Activated CD4-positive, CD25-positive, alpha-beta regulatory T cell treated with anti-CD3 and anti-CD28 coated beads, Interleukin-2, amount 50 U/mL, for 24 hours (primary cell): Measurements from ENCODE around the gene IFNL3.
"Not testable (repeated sequence)": the region's sequence is repeated elsewhere in the genome, so short reads cannot be mapped to it uniquely, and the experiment has no call there.

Experiments
- ATAC-seq, 2 donors: fragments of 150-1000 bp; cut with Tn5 transposase; one replicate each; pipeline ENCODE4 v1.10.0; 2021; ENCODE audit warnings: mild to moderate bottlenecking in 1 of 2, moderate library complexity in 1 of 2

The IFNL3 gene

GRCh38 chr19:39252458-39252857 lies 7.7 kb upstream of the IFNL3 start:
- no peak for ATAC-seq

DNA sequence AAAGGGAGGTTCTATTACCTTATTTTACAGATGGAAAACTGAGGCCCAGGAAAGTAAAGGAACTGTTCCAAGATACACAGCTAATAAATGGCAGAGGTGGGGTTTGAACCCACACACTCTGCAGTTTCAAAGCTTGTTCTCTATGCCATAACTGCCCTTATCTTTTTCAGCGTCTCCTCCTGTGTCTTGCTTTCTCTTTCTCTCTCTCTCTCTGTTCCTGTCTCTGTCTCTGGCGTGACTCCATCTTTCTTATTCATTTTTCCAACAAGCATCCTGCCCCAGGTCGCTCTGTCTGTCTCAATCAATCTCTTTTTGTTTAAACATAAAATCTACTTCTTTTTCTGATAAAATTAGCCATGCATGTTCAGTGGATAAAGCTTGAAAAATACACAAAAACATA lies 7.0 kb upstream of the IFNL3 start:
- no peak for ATAC-seq

DNA sequence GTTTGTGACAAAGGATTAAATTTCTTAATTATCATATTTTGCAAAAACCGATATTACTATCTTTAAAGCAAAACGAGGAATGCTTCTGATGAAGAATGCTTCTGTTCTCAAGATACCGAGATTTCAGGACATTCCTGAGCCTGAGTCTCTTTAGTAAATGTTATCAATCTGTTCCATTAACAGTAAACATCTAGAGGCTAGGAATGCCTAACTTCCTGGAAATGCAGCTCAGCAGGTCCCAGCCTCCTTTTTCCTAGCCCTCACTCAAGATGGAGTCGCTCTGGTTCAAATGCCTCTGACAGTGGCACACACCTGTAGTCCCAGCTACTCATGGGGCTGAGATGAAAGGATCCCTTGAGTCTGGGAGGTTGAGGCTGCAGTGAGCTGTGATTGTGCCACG lies 6.3 kb upstream of the IFNL3 start:
- no peak for ATAC-seq

DNA sequence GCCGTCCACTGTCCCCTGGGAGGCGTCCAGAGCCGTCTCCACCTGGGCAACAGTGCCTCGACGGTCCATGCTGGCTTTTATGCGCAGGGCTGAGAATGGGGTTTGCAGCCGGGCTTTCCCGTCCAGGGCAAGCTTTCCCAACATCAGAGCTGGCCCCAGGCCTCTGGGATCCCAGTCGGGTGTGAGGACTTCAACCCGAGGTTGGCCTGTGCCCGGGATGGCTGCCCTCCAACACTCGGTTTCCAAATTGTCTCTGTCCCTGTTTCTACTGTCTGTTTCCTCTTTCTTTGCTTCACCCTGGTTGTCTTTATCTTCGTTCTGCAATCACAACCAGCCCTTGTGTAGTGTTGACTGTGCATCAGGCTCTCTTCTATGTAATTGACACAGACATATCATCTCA lies 4.0 kb upstream of the IFNL3 start, which contains the start of gene IFNL4:
Gene IFNL4 (minus strand): TSS at position 51 of the 400 bp plus-strand sequence.
- no peak for ATAC-seq

DNA sequence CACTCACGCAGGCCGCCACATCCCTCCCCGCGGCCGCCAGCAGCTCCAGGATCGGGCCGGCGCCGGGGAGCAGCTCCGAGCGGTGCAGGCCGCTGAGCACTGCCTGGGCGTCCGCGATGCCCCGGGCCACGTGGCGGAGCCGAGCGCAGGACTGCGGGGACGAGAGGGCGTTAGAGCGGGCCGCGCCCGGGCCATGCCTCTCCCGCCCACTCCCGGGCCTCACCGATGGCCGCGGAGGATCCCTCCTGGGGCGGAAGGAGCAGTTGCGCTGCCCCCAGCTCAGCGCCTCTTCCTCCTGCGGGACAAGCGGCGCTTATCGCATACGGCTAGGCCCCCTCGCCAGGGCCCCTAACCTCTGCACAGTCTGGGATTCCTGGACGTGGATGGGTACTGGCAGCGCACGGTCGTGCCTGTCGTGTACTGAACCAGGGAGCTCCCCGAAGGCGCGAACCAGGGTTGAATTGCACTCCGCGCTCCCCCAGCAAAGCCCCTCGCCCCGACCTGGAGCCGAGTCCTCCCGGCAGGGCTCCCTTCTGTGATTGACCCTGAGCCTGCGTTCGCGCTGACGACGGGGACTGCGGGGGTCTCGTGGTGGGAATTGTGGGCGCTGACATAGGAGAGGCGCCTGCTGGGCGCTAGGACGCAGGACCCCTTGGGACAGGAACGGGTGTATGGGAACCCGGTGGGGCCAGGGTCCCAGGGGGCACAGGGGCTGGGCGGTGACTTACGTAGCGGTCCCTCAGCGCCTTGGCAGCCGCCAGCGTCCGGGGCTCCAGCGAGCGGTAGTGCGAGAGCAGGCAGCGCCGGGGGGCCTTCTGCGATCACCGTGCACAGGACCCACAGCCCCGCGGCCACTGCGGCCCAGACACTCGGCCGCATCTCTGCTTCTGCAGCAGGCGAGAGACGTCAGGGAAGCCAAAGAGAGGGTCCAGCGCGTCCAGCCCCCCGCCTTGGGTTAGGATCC lies 3.2 kb upstream of the IFNL3 start:
- peak in 1 of 2 donors; percentile 53 for ATAC-seq

- peak; percentile 37 to 64 for ATAC-seq
Measured at GRCh38 chr19:39246951-39247669, 2.3 kb upstream of the IFNL3 start.

DNA sequence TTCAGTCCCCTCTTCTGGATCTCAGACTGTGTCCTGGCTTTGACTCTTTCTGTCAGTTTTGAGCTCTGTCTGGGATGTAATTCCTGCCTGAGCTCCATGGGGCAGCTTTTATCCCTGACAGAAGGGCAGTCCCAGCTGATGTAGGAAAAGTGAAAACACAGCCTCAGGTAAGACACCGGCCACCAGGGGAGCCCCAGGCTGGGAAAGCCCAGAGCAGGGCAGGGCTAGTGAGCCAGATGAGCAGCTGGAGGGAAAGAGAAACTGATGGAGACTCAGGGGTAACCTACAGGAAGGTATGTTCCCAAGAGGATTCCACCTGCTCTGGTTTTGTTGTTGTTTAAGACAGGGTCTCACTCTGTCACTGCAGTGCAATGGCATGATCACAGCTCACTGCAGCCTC lies 360 bp upstream of the IFNL3 start:
- ATAC-seq: peak; percentile 47 to 50

GRCh38 chr19:39243741-39244140 lies 1.1 kb downstream of the IFNL3 start:
- not testable (repeated sequence) for ATAC-seq

GRCh38 chr19:39240421-39240820 lies 4.4 kb downstream of the IFNL3 start:
- ATAC-seq: no peak

DNA sequence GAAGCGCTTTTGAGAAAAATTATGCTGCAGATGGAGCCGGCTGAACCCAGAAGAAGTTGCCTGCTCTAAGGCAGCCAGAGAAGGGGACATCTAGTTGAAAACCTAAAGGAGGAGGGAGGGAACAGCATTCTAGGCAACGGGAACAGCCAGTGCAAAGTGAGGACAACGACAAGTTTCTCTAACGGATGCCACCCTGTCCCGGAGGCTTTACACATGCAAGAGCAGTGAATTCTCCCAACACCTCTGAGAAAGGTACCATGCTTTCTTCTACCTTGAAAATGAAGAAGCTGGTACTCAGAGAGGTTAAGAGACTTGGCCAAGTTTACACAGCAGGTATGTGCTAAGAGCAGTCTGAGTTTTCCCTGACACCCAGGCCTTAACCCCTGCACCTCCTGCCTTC lies 5.9 kb downstream of the IFNL3 start:
- ATAC-seq: no peak

DNA sequence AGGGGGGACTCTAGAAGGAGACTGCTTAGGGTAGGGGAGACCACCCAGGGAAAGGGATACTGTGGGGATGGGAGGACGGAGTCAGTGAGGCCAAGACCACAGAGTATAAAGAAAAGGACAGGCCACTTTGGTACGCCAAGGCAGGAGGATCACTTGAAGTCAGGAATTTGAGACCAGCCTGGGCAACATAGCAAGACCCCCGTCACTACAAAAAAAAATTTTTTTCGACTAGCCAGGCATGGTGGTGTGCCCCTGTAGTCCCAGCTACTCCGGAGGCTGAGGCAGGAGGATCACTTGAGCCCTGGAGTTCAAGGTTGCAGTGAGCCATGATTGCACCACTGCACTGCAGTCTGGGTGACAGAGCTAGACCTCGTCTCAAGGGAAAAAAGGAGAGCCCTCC lies 6.6 kb downstream of the IFNL3 start:
- ATAC-seq: no peak

DNA sequence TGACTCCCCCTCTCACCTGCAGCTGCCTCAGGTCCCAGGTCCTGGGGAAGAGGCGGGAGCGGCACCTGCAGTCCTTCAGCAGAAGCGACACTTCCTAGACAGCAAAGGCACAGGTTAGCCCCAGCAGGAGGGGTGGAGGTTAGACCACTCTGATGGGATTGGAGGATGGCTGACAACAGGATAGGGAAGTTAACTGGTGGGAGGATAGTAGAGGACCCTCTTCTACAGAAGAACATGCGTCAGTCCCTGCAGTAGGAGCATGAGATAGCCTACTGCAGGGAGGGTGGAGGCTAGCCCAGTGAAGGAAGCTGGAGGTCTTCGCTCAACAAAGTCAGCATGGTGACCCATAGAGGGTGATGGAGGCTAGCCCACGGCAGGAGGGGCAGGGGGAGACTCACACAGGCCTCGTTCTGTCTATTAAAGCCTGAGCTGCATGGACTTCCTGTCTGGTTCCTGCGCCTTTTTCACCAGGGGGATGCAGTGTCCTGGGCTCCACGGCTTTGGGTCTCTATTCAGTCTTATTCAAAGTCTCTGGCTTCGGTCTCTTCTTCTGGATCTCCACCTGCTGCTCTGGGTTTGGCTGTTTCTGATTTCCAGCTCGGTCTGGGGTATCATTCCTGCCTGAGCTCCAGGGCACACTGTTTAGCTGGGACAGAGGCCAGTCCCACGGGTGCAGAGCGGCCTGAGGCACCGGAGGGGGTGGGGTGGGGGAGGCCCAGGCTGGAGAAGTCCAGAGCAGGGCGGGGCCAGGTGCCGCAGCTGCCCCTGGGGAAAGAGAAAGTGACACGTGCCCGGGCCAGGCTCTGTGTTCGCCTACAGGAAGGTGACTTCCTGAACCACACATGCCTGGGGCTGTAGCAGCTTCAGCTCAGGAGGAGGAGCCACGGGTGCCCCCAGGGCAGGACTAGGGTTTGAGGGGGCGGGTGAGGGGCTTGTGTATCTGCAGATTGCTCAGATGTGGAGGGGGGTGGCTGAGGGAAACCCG lies 7.3 kb downstream of the IFNL3 start:
- ATAC-seq: peak; percentile 88 to 92

DNA sequence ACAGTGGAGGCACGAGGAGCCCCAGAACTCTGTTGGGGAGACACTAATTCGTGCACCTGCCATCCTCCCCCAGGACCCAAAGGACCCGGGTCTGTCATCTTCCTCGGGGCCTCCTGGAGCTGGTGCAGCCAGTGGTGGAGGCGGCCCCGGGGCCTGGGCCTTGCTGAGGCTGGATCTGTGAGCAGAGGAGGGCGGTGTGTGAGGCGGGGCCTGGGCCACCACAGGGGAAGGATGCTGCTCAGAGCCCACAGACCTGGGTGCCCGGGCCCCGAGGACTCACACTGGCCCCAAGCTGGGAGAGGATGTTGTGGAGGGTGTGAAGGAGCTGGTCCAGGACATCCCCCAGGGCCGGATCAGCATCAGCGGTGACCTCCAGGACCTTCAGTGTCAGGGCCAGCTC lies 8.3 kb downstream of the IFNL3 start:
- ATAC-seq: peak in 1 of 2 donors; percentile 25

- ATAC-seq: no peak
Measured at GRCh38 chr19:39232708-39233107, 12.1 kb downstream of the IFNL3 start.

- ATAC-seq: no peak
Measured at GRCh38 chr19:39230096-39230764, 14.6 kb downstream of the IFNL3 start.

DNA sequence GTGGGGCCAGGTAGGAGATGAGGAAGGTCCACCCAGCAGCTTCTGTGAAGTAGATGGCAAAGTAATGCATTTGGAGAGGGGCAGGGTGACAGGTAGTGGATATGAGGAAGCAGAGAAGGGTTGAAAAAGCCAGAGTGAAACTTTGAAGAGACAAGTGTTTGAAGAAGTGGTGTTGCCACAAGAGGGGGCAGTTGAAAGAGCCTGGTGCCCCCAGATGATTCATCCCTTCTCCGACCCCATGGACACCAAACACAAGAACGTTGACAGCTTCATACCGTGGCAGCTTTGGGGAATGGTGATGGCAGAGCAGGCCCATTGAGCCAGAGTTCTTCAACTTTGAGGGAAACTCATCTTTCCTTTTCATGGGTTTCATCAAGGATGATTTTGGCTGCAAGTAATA lies 19.9 kb downstream of the IFNL3 start:
- ATAC-seq: no peak

DNA sequence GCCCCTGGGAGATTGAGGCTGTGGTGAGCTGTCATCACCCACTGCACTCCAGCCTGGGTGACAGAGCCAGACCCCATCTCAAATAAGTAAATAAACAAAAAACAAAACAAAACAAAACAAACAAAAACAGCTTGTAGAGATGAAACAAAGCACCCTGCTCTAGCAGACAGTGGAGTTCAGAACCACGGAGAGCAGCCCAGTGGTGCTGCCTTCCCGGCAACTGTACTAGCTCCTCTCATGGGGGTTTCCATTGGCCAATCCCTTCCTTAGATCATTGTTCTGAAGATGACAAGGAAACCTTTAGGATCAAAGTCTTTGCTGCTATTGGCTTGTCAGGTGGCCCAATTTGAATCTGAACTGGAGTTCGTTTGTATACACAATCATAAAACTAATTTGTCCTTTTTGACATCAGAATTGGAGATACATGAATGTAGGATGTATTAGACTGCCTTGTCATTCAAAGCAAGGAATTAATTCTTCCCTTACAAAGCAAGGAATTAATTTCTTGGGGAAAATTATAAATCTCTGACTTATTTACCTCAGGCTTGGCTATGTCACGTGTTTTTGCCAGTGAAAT lies 21.0 kb downstream of the IFNL3 start:
- no peak for ATAC-seq

DNA sequence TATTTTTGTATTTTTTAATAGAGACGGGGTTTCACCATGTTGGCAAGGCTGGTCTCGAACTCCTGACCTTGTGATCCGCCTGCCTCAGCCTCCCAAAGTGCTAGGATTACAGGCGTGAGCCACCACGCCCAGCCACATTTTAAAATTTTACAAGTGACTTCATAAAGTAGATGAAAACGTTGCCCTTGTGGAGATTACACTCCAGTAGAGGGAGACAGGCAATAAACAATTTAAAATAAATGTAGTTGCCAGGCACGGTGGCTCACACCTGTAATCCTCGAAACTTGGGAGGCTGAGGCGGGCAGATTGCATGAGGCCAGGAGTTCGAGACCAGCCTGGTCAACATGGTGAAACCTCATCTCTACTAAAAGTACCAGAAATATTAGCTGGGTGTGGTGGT lies 25.7 kb downstream of the IFNL3 start:
- ATAC-seq: not testable (repeated sequence)

- ATAC-seq: no peak
Measured at GRCh38 chr19:39218230-39219007, 26.4 kb downstream of the IFNL3 start.

- no peak for ATAC-seq
Measured at GRCh38 chr19:39217094-39217493, 27.7 kb downstream of the IFNL3 start.

DNA sequence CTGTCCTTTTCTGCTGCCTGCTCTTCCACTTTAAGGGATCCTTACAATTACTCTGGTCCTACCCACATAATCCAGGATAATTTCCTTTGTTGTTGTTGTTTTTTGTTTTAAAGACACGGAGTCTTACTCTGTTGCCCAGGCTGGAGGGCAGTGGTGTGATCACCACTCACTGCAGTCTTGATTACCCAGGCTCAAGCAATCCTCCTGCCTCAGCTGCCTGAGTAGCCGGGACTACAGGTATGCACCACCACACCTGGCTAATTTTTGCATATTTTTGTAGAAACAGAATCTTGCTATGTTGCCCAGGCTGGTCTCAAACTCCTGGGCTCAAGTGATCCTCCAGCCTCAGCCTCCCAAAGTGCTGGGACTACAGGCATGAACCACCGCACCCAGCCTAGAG lies 29.5 kb downstream of the IFNL3 start:
- not testable (repeated sequence) for ATAC-seq
